A673 (cell line): ENCODE data around the gene CFC1B.
"Not testable (repeated sequence)": the region's sequence is repeated elsewhere in the genome, so short reads cannot be mapped to it uniquely, and the experiment has no call there.

Experiments used
- CTCF ChIP-seq: fragments of 300-800, 200-600 bp; sonication (generic); conservative IDR thresholded peaks from 2 replicates; pipeline ENCODE4 v1.5.1; 2017; ENCODE audit warnings: low read depth, mild to moderate bottlenecking, antibody characterized with exemption, low read length, moderate library complexity, mixed read lengths
- EZH2 ChIP-seq: fragments of 200-600 bp; sonication (generic); IDR thresholded peaks from 2 replicates; pipeline ENCODE4 v1.6.1; 2017; ENCODE audit warnings: borderline replicate concordance, low read depth, mild to moderate bottlenecking, mixed read lengths, antibody characterized with exemption, low read length; ENCODE audit not compliant: poor library complexity, severe bottlenecking

- not testable (repeated sequence) for TF ChIP-seq CTCF, EZH2
Observed at GRCh38 chr2:130529545-130529944, 8.5 kb downstream of the CFC1B start.
